Coronary artery (tissue), 2 donors: ENCODE measurements around the gene CAST.

Experiments
- DNase-seq: peaks from one replicate; pipeline ENCODE4 v3.0.0-alpha.2; 2017; ENCODE audit warnings: low spot score
- H3K27ac ChIP-seq, 2 donors: fragments of 200-600 bp; sonication (generic); one replicate each; pipeline ENCODE4 v1.5.1; 2016 to 2019
- H3K4me3 ChIP-seq: fragments of 200-600 bp; sonication (generic); 2 replicates; pipeline ENCODE4 v1.5.1; 2016; ENCODE audit warnings: mild to moderate bottlenecking, moderate library complexity
- CTCF ChIP-seq: fragments of 200-600 bp; sonication (generic); IDR thresholded peaks from one replicate; pipeline ENCODE4 v1.5.1; 2019; ENCODE audit warnings: antibody characterized with exemption

CAST gene

GRCh38 chr5:96718635-96719077, 56.5 kb downstream of the CAST start:
- TF ChIP-seq CTCF, result no peak
- Histone ChIP-seq H3K4me3 (no peak overlapping the region), H3K27ac (no peak overlapping the region)
- no peak for DNase-seq

GRCh38 chr5:96720408-96720807, 58.2 kb downstream of the CAST start:
- TF ChIP-seq CTCF, result no peak
- Histone ChIP-seq H3K27ac (no peak overlapping the region), H3K4me3 (no peak overlapping the region)
- DNase-seq, result no peak

GRCh38 chr5:96721351-96721977, 59.3 kb downstream of the CAST start:
- no peak for DNase-seq
- peak overlapping the region in 1 of 2 donors; percentile 10 for H3K27ac ChIP-seq
- TF ChIP-seq CTCF, result no peak
- no peak overlapping the region for H3K4me3 ChIP-seq

- DNase-seq, result no peak
- H3K4me3 ChIP-seq, result no peak overlapping the region
- TF ChIP-seq CTCF, result no peak
- H3K27ac ChIP-seq, result no peak overlapping the region
Measured at GRCh38 chr5:96725257-96725656, 63.1 kb downstream of the CAST start.

- no peak overlapping the region for H3K4me3 ChIP-seq
- no peak overlapping the region for H3K27ac ChIP-seq
- TF ChIP-seq CTCF, result no peak
- DNase-seq, result no peak
Measured at GRCh38 chr5:96726802-96727201, 64.6 kb downstream of the CAST start.

- no peak overlapping the region for H3K27ac ChIP-seq
- TF ChIP-seq CTCF, result no peak
- H3K4me3 ChIP-seq, result no peak overlapping the region
- DNase-seq, result no peak
Measured at GRCh38 chr5:96729156-96729555, 67.0 kb downstream of the CAST start.

GRCh38 chr5:96730586-96730985, 68.4 kb downstream of the CAST start:
- no peak overlapping the region for H3K27ac ChIP-seq
- H3K4me3 ChIP-seq, result no peak overlapping the region
- TF ChIP-seq CTCF, result no peak
- DNase-seq, result no peak
